ENCODE measurements around the gene KCTD5.

The KCTD5 gene

DNA sequence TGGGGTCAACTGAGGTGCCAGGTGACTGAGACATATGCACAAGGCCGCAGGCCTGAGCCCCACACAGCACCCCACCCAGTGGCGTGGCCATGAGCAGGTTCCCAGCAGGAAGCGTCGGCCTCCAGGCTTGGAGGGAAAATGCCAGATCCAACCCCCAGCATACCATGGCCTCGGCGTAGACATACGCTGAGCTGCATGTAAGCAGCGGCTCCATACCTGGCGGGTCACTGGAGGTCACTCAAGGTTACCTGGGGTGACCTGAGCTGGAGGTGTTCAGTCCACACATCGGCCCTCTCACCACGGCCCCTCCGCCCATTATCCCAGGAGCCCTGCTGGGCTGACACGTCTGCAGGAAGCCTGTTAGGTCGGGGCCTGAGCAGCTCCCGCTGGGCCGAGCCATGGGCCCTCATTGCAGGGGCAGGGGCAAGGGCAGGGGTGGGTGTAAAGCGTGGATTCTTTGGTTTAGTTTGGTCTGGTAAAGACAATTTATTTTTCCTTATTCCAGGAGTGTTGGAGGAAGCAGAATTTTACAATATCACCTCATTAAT lies 15.2 kb downstream of the KCTD5 start:
- no peak for DNase-seq (ENCODE audit: low spot score)

- DNase-seq (ENCODE audit: low spot score): no peak
These were observed 16.0 kb downstream of the KCTD5 start for GRCh38 chr16:2698103-2698870.

- no peak for DNase-seq (ENCODE audit: low spot score)
These were observed 16.8 kb downstream of the KCTD5 start for GRCh38 chr16:2698965-2699750.

GRCh38 chr16:2699791-2700600 lies 17.7 kb downstream of the KCTD5 start:
- DNase-seq (ENCODE audit: low spot score): no peak

DNA sequence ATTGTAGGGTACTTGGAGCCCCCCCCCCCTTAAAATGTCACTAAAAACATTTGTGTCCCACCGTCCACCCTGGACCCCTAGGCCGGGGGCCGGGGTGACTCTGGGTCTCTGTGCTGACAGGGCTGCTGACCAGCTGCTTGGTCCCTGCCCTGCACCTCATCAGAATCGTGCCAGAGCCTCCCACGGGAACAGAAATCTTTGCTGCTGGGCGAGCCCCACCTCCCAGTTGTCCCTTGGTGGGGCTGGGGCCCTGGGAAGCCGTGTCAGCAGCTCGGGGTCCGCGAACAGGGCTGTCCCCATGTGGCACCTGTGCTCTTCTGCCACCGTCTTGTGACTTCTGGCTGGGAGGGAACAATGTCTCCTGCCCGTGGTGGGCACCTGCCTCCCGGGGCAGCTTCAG lies 18.5 kb downstream of the KCTD5 start:
- no peak for DNase-seq (ENCODE audit: low spot score)

DNA sequence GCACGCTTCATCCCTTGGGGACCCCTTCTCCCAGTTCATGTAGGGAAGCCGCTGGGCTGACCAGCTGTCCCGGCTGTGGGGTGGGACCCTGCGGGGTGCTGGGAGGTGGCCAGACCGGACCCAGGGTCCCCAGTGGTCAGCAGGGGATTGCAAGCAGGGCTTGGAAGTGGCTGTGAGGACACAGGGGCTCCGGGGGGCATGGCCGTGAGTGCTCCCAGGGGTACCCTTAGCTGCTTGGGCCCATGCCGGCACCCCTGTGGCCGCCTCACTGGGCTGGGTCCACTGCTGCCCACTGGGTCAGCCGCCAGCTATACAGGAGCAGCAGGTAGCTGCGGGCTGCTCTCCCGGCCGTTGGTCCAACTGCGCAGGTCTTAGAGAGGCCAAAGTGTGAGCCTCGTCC lies 18.9 kb downstream of the KCTD5 start:
- DNase-seq (ENCODE audit: low spot score): no peak

DNA sequence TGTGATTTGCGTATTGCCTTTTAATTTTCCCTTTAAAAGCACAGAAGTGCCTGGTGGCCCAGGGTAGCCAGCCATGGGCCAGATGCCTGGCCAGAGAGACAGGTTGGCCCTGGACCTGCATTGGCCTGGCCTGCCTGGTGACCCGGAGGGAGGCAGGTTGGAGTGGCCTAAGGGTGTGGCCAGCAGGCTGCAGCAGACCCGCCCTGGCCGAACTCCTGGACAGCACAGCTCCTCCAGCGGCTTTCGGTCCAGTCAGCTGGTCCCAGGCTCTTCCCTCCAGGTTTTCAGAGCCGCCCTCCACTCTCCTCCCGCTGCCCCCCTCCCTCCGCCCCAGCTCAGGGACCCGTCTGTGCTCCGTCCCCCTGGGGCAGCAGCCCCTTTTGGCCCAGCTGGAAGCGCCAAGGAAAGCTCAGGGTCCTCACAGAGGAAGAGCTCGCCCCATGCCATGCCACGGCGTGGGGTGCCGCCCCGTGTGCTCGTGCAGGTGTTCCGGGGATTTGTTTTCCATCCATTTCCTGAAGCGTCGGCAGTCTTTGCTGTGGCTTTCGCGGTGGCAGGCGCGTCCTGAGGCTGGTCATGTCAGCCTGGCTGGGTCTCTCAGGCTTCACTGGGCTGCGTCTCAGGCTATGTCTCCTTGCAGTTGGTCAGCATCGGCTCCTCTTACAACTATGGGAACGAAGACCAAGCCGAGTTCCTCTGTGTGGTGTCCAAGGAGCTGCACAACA lies 19.6 kb downstream of the KCTD5 start:
- no peak for DNase-seq (ENCODE audit: low spot score)

- no peak for DNase-seq (ENCODE audit: low spot score)
These were observed 20.1 kb downstream of the KCTD5 start for GRCh38 chr16:2702438-2702825.

- no peak for DNase-seq (ENCODE audit: low spot score)
These were observed 20.8 kb downstream of the KCTD5 start for GRCh38 chr16:2702871-2703745.

DNA sequence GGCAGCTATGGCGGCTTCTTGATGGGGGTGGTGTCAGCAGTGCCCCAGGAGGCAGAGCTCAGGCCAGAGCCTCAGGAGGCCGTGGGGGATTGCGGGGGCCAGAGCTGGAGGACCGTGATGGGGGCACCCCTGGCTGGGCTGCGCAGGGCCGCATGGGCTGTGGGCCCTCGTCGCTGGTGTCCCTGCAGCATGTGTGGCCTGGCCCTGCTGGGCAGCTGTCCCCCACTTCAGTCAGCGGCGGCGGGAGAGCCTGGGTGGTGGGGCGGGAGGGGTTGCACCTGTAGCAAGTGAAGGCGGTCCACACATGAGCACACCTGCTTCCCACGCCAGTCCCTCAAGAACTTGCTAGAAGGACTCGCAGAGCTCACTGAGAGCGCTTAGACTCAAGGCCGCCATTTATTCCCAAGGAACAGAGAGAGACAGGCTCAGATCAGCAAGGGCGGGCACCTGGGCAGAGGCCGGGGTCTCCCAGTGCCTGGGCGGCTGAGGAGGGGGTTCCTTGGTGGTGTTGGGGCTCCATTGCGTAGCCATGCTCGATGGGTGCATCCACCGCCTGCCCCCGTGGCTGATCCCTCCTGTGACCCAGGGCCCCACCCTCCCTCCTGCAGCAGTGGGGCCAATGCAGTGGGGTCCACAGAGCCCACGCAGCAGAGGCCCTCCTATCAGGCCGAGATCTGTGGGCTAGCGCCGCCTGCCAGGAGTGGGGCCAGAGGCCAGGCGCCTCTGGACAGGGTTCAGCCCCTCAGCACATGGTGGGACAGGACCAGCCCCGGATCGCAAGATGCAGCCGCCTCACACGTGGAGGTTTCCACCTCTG lies 22.1 kb downstream of the KCTD5 start:
- DNase-seq (ENCODE audit: low spot score): no peak

DNA sequence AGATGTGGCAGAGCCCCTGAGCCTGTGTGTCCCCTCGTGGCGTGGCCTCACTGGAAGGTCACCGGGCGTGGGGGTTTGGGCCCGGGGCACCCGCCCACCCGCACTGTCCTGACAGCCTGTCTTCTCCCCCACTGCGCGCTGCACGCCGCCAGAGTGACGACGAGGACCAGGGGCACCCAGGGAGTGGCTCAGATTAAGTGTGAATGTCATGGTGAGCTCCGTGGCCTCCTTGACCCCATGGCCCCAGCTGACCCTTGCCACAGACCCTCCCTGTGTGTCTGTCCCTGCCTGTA lies 22.6 kb downstream of the KCTD5 start:
- DNase-seq (ENCODE audit: low spot score): no peak

DNA sequence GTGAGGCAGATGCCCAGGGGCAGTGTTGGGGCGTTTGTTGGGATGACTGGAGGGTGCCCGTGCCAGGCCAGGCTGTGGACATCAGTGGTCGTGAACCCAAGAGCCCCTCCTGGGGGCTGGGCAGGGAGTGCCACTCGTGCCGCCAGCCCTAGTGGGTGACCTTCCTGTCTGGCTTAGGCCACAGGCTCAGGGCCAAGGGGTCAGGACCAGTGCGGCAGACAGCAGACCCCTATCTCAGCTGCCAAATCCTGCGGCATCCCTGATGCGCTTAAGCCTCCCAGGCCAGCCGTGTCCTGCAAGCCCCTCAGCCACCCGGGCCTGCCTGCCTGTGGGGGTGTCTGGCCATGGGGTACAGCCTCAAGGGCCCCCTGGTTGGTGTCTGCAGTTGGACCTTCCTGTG lies 23.0 kb downstream of the KCTD5 start:
- DNase-seq (ENCODE audit: low spot score): no peak

DNA sequence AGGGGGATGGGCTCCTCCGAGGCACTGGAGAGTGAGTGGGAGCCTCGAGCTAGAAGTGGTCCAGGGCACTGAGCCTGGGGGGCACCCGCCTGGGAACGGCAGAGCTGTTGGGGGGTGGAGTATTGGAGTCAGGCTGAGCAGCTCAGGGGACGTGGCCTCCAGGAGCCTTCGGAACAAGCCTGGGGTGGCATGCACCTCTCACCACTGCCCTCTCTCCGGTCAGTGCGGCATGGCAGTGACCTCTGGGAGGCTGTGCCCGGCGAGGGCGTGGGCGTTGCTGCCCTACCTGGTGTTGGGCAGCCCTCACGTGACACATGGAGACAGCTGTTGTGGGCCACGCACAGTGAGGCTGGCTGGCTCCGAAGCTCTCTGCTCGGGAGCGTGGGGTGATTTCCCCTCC lies 23.8 kb downstream of the KCTD5 start:
- no peak for DNase-seq (ENCODE audit: low spot score)

GRCh38 chr16:2706611-2707311 lies 24.4 kb downstream of the KCTD5 start:
- DNase-seq (ENCODE audit: low spot score): no peak

GRCh38 chr16:2707368-2708289 lies 25.3 kb downstream of the KCTD5 start:
- no peak for DNase-seq (ENCODE audit: low spot score)

- DNase-seq (ENCODE audit: low spot score): no peak
These were observed 25.9 kb downstream of the KCTD5 start for GRCh38 chr16:2708290-2708639.

GRCh38 chr16:2708955-2709587 lies 26.7 kb downstream of the KCTD5 start:
- DNase-seq (ENCODE audit: low spot score): no peak

DNA sequence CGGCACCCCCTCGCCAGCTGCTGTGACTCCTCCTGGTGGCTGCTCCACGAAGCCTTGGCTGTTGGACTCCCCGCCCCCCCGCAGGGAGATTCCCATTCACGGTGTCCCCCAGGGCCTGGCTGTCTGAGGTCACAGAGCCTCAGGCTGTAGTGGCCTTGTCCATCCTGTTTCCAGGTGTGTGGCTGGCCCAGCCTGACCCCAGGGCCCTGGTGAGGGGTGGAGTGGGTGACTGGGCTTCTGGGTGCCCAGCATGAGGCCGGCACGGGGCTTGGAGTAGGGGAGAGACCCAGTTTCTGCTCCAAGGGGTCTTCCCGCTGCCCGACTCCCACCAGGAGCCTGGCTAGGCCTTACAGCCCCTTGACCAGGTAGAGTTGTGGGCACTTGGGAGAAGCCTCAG lies 27.3 kb downstream of the KCTD5 start:
- no peak for DNase-seq (ENCODE audit: low spot score)

Data from HuH-7.5 (cell line).